GM19452 (cell line): ENCODE data around the gene ACP2.
A peak's percentile ranks its signal among the peaks of the same experiment; 100 is the strongest.

Source experiments
- ATAC-seq: cut with Tn5 transposase; IDR thresholded peaks from one replicate; pipeline ENCODE4 v1.9.1; 2021; ENCODE audit not compliant: unreplicated experiment

ACP2 gene, protein sequence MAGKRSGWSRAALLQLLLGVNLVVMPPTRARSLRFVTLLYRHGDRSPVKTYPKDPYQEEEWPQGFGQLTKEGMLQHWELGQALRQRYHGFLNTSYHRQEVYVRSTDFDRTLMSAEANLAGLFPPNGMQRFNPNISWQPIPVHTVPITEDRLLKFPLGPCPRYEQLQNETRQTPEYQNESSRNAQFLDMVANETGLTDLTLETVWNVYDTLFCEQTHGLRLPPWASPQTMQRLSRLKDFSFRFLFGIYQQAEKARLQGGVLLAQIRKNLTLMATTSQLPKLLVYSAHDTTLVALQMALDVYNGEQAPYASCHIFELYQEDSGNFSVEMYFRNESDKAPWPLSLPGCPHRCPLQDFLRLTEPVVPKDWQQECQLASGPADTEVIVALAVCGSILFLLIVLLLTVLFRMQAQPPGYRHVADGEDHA

DNA sequence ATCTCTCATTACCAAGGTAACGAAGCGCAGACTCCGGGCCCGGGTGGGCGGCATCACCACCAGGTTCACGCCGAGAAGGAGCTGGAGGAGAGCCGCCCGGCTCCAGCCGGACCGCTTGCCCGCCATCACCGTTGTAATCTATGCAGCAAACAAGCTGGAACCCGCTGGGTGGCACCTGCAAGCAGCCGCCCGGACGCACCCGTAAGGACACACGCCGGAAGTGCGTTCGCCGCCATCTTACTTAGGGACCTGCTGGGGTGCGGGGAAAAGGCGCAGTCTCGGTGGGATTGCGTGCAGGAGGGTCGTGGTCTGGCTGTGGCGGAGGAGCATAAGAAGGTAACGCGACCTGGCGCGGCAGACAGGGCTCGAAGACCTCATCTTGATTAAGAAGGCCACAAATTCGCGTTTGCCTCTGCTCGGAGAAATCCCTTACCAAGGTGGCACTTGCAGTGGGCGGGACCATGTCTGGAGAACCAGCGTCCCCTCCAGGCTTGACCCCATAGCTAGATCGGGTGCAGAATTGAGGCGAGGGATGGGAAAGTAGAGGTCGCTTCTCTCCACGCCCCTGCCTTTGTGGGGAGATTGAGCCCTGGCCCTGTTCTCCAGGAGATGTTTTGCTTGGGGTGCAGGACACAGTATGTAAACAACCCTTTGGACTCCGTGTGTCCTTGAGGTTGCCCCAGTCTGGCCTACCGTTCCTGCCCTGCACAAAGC is at the start of gene ACP2:
Gene ACP2 (minus strand): TSS at position 151 of the 714 bp plus-strand sequence. CDS start 25 bp downstream, at position 126.
- ATAC-seq = peak; percentile 93

DNA sequence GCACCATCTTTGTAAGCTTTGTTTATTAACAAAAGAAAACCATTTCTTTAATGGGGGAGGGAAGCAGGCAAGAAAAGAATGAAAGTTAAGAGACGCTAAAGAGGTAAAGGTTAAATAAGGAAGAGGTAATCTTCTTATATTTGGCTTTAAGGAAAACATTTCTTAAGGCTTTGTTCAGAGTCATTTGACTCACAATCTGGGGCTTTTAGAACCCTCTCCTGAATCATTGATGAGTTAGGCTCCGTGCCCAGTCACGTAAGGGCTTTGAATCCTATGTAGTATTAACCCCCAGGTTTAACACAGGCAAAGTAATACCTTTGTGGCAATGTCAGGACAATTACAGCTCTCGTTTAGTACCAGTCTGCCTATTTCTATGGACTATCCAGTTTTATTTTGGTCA is 47.4 kb upstream of the ACP2 start:
- no peak for ATAC-seq

DNA sequence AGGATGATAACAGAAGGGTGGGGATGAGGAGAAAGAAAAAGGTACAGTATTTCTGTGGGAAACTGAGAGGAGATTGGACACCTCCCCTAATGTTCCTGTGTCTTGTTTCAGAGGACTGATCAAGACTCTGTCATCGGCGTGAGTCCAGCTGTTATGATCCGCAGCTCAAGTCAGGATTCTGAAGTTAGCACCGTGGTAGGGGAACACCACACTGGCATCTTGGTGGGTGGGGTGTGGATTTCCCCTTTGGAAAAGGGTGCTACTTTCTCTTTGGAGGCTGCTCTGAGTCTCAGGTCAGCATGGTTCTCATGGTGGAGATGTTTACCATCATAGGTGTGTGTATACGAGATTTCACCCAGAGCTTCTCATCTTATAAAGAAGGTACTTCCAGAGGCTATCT is 46.8 kb upstream of the ACP2 start:
- no peak for ATAC-seq

DNA sequence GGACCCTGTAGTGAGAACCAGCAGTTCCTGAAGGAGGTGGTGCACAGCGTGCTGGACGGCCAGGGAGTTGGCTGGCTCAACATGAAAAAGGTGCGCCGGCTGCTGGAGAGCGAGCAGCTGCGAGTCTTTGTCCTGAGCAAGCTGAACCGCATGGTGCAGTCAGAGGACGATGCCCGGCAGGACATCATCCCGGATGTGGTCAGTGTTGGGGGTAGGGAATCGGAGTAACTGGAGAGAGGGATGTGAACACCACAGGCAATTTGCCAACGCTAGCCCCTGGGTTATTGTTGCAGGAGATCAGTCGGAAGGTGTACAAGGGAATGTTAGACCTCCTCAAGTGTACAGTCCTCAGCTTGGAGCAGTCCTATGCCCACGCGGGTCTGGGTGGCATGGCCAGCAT is 41.2 kb upstream of the ACP2 start:
- no peak for ATAC-seq

DNA sequence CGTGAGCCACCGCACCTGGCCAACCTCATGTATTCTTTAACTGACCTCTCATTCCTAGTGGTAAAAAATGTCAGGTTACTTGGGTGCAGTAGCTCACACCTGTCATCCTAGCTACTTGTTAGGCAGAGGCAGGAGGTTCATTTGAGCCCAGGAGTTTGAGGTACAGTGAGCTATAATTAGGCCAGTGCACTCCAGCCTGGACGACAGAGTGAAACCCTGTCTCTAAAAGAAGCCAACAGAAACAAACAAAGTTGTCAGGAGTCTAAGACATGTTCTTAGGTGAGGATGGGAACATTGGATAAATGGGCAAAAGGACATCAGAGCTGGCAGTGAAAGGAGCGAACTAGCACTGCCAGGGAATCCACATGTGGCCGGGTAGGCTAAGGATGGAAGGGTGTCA is 39.5 kb upstream of the ACP2 start:
- ATAC-seq = no peak

DNA sequence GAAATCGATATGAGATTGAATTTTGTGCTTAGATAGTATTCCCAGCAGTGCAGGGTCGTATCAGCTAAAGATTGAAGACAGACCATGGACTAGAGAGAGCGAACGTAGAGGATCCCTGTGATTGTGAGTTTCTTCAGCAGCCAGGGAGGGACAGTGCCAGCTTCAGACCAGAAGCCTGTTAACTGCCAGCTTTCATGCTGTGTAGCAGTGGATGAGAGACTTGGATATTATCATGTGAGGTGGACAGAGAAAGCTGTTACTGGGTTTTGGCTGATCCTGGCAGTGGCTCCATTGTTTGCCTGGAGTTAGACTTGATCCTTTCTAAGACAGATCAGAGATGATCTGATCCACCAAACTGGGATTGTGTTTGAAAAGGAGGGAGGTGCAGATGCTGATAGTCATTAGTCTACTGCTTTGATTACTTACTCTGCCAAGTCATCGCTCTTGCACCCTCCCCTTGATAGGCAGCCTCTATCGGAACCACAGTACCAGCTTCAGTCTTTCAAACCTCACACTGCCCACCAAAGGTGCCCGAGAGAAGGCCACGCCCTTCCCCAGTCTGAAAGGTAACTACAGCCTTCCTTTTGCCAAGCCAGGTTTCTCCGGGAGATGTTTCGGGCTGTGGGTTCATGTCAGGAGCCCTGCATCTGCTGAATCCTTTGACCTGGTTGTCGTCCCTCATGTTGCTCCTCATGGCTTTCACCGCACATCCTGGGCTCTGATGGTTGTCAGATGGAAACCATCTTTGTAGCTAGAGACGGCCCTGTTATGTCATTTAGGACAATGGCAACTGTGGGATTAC is 37.6 kb upstream of the ACP2 start:
- no peak for ATAC-seq

DNA sequence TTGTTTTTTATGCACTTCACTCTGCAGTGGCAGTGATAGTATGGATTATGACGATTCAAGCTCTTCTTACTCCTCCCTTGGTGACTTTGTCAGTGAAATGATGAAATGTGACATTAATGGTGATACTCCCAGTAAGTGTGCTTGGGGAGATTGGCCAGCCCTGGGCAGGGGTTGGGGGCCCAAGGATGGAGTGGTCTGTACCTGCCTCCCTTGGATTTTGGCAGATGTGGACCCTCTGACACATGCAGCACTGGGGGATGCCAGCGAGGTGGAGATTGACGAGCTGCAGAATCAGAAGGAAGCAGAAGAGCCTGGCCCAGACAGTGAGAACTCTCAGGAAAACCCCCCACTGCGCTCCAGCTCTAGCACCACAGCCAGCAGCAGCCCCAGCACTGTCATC is 35.5 kb upstream of the ACP2 start:
- ATAC-seq = no peak

DNA sequence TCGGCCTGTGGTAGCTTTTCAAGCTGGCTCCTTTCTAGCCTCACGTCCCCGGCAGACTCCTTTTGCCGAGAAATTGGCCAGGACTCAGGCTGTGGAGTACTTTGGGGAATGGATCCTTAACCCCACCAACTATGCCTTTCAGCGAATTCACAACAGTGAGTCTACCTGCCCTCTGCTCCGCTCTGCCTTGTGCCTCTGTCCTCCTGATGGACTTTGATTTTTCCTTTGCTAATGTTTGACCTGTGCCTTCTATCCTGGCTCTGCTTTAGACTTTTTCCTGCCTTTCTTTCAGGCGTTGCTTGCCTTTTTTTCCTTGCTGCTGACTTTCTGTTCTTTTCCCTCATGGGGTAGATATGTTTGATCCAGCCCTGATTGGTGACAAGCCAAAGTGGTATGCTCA is 33.8 kb upstream of the ACP2 start:
- no peak for ATAC-seq

DNA sequence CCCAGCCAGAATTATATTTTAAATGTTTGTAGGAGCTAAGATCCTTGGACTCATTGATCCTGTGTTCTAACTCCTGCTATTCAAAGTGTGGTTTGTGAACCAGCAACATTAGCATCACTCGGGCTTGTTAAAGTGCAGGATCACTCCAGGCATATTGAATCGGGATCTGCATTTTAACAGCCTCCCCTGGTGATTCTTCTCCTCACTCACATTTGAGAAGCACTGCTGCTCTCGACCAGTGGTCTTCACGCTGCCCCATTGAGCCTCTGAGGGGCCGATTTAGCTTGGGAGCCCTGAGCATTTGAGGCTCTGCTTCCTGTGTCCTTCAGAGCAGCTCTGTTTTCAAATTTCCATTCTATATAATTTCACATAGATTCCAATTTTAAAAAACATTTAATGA is 32.2 kb upstream of the ACP2 start:
- ATAC-seq = no peak

DNA sequence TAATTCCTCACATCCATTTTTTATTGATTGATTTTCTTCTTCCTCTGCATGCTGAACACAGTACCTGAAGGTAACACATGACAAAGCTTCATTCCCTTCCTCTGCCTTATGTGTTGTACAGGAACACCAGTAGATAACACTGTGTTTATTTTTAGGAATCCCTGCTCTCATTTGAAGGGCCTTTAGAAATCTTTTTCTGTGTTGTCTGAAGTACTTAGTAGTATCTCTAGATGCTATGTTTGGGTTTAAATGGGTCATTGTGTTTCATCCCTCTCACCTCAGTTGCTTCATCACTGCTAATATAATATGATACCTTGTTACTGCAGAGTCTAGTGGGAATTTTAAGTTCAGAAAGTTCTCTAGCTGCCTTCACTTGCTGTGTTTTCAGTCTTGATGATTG is 31.5 kb upstream of the ACP2 start:
- ATAC-seq = no peak

DNA sequence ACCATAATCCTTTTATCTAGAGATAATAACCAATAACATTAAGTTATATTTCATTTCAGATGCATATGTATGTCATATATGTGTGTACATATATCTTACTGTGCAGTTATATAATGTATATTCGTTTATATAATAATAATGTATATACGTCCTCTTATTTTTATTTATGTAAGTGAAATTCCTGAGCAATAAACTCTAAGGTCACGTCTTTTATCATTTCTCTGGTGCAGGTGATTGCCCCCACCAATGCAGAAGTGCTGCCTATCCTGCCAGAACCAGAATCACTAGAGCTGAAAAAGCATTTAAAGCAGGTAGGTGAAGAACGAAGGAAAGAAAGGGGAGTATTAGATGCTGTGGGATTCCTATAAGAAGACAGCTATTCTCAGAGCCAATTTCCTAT is 30.2 kb upstream of the ACP2 start:
- ATAC-seq = no peak

DNA sequence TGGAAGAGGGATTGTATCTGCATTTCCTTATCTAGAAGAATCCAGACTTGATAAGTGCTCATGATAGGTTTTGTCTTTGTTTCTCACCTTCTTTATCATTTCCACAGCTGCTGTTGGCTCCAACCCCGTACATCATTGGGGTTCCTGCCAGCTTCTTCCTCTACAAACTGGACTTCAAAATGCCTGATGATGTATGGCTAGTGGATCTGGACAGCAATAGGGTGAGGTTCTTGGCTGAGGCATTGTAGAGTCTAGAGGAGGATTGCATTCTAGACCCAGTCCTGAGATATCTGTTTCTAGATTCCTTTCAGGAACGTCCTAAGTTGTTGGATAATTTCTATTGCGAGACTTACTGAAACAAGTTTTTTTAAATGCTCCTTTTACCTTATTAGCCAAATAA is 29.4 kb upstream of the ACP2 start:
- no peak for ATAC-seq

DNA sequence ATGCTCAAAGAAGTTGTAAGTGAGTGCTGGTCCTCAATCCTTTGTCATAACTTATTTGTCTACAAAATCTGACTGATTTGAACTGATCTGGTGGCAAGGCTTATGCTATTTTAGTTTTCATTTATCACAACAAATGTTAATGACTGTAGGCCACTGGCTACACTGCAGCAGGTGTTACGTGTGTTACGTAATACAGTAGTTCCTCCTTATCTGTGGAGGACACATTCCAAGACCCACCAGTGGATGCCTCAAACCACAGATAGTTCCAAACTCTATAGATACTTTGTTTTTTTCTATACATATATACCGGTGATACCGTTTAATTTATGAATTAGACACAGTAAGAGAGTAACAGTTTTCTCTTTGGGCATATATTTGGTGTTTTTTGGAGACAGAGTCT is 28.3 kb upstream of the ACP2 start:
- ATAC-seq = no peak

DNA sequence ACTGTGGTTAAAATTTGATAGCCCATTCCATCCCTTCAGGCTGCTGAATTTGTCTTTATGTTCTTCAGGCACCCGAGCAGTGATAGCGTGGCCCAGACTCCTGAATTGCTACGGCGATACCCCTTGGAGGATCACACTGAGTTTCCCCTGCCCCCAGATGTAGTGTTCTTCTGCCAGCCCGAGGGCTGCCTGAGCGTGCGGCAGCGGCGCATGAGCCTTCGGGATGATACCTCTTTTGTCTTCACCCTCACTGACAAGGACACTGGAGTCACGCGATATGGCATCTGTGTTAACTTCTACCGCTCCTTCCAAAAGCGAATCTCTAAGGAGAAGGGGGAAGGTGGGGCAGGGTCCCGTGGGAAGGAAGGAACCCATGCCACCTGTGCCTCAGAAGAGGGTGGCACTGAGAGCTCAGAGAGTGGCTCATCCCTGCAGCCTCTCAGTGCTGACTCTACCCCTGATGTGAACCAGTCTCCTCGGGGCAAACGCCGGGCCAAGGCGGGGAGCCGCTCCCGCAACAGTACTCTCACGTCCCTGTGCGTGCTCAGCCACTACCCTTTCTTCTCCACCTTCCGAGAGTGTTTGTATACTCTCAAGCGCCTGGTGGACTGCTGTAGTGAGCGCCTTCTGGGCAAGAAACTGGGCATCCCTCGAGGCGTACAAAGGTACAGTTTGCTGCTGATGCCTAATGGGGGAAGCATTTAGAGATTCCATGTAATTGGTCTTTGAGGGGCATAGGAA is 26.1 kb upstream of the ACP2 start:
- ATAC-seq = no peak

DNA sequence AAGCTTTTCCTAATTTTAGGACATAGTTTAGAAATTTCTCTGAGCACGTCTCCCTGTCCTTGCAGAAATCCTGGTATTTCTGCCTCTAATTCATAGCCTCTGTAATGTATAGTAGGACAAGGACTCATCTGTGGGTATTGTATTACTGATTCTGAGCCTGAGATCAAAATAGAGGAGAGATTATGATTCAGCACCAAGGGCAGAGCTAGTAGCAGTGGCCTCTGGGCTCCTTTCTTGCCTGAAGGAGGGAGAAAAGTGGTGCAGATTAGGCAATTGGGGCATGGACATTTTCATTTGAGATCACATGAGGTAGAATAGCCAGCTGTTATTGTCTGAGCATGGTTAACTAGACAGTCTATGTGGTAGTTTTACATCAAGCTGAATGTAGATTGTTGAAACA is 24.1 kb upstream of the ACP2 start:
- ATAC-seq = no peak

DNA sequence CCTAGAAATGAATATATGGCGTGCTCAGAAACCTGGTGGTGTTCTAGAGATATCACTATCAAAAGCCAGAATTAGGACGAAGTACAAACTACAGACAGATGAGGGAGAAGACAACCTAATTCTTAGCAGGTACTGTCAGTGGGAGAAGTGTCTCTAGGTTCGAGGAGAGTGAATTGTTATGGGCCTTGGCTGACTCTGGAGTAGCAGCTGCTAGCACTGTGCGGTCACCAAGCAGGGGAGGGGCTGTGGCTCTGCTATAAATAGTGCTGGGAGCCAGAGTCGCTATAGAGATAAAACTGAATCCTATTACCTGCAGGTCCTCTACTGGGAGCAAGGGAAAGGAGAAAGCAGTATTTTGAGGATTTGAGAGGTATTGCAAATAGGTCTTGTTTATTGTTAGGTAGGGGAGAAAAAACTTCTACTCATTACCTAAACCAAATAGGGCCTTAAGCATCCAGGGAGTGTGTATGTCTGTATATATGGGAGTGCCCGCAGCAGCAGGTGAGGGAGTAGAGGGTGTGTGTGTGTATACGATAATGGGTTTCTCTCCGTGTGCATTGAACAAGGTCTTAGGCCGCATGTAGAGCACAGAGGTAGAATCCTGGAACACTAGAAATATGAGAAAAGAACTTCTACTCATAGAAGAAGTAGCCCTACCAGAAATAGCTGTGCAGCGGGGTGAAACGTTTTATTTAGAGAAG is 23.5 kb upstream of the ACP2 start:
- ATAC-seq = no peak

DNA sequence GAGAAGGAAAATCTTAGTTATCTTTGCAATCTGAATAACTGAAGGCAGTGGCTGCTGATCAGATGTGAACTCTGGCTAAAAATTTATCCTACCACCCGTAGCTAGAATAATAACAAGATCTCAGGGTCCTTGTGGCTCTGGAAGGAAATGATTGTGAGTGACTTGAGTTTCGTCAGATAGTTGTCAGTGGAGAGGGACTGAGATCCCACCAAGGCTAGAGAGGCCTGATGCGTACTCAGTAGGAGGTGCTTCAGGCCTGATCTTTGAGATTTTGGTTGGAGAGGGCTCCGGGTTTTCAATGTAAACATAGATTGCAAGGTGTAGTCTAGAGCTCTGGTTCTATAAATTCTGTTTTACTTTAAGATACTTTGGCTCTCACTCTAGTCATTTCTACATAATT is 22.7 kb upstream of the ACP2 start:
- no peak for ATAC-seq

DNA sequence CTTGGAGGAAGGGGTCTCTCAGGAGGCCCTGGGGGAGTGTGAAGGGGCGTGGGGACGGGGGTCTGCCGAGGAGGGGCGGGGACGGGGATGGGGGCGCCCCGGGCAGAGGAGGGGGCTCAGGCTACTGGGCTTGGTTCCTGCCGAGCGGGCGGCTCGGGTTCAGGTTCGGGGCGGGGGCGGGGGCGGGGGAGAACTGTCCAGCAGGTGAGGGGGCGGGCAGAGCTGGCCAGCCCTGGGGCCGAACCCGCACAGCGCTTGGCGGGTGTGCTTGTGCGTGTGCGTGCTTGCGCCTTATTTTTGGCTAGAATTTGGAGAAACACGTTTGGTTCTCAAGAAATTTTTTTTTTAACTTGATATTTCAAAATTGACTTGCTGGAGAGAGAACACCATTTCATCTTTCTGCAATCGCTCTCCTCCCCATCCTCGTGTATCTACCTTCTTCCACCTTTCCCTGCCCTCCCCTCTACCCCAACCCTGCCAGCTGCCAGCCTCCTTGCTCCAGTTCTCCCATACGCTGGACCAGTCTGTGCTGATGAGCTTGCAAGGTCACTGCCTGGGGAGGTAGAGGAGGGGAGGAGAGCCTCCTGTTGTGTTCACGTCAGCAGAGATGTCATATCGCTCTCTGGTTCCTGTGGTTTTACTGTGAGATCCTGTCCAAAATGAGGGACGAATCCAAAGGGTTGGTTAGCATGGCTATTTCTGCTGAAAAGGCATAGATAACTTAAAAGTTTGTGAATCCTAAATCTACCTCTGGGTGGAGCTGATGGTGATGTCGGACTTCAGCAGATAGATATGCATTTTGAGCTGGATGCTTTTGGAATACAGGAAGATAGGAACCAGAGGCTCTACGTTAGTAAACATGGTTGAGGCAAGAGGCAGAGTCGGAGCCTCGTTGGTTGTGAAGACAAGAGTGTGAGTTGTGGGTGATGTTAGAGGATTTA is 22.0 kb upstream of the ACP2 start:
- ATAC-seq = no peak

DNA sequence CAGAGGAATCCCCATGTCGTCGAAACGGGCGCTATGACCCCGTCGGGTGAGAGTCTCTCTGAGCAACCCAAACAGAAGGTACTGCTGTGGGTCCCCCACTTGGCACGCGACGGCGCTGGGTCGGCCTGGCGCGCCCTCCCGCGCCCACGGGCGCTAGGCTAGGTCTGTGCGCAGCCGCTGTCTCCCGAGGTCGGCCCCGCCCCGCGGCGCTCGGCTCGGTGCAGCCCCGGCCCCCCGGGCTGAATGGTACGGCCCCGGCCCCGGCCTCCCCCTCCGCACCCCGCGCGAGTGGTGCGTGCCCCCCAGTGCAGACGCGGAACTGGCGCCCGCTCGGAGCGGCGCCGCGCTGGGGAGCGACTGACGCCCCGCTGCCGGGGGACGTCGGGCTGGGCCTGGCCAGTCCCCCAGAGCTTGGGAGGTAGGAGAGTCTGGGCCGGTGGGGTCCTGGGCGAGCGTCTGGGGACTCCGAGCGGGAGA is 21.3 kb upstream of the ACP2 start, which contains the start of gene MADD:
Gene MADD (plus strand): TSS at position 305 of the 477 bp plus-strand sequence.
- peak; percentile 80 for ATAC-seq
